ENCODE measurements around the gene LCN12. TPM values are rescaled to one million over a fixed set of nuclear protein-coding genes. Genes with fewer than 3 reads are reported as not detected.

LCN12 gene
- total RNA-seq, 1 experiment from 2014 or later = 2.1 TPM

GRCh38 chr9:136995362-136995761 lies 43.3 kb downstream of the LCN12 start:
- Histone ChIP-seq H3K4me2 (ENCODE audit: insufficient read depth, insufficient read length, low read length) (no peak overlapping the region), H3T11ph (ENCODE audit: low read length) (no peak overlapping the region)
- no peak for DNase-seq

More at GRCh38 chr9:136995362-136995761, 43.3 kb downstream of the LCN12 start:
- no peak overlapping the region for H2AFZ ChIP-seq (ENCODE audit: low read length)
- no peak overlapping the region for H4K5ac ChIP-seq (ENCODE audit: insufficient read length, low read depth, low read length)
- Mint-ChIP-seq H3K4me3 (no peak overlapping the region), H3K4me1 (peaks cover 9 to 12% of the 10 kb centered on the region in 2 experiments), H3K9me3 (peaks cover 9 to 10% of the 10 kb centered on the region in 2 experiments; a peak in 3 of 5 replicates), H3K36me3 (ENCODE audit: insufficient read depth in 1 of 3, low read depth in 3 of 3) (peaks cover 2 to 8% (median 2%) of the 10 kb centered on the region in 3 experiments; a peak in 5 of 7 replicates), H3K27ac (no peak overlapping the region), H3K27me3 (ENCODE audit: low read depth) (peaks cover 19% of the 10 kb centered on the region)
- no peak overlapping the region for H2BK12ac ChIP-seq (ENCODE audit: insufficient read length, low read depth, low read length)
- H3K27ac ChIP-seq (ENCODE audit: insufficient read length, low read depth, low read length) = no peak overlapping the region
- no peak overlapping the region for H3K9ac ChIP-seq (ENCODE audit: extremely low read depth, insufficient read length, low read length)
- no peak overlapping the region for H2BK5ac ChIP-seq (ENCODE audit: insufficient read length, low read length)
- H4K20me1 ChIP-seq (ENCODE audit: control insufficient read depth, insufficient read depth, insufficient read length) = no peaks in the 10 kb centered on the region
- H3K14ac ChIP-seq (ENCODE audit: insufficient read depth, low read length) = no peak overlapping the region
- WGBS (ENCODE audit: extremely low coverage, insufficient read length, low lambda C conversion rate) = no CpG with 5 or more reads among the region's 30 CpGs
- no peak for TF ChIP-seq CTCF (conservative IDR thresholded peaks at IDR 0.05)
- no peak overlapping the region for H3K18ac ChIP-seq (ENCODE audit: insufficient read length, low read depth, low read length)
- no peak overlapping the region for H4K8ac ChIP-seq (replicated peaks; ENCODE audit: insufficient read length, low read depth, low read length)
- H3K79me1 ChIP-seq (ENCODE audit: insufficient read depth, low read depth, low read length, poor library complexity, severe bottlenecking) = no peaks in the 10 kb centered on the region
- no peak overlapping the region for H2BK15ac ChIP-seq (ENCODE audit: low read depth, low read length)
- H3K56ac ChIP-seq (ENCODE audit: insufficient read length, low read depth, low read length) = no peak overlapping the region
- no peak overlapping the region for H4K91ac ChIP-seq (ENCODE audit: insufficient read length, low read depth, low read length)
- H3K27me3 ChIP-seq (ENCODE audit: insufficient read depth, low read length) = no peaks in the 10 kb centered on the region
- H3K23ac ChIP-seq (ENCODE audit: insufficient read length, low read depth, low read length) = no peak overlapping the region
- H3K4ac ChIP-seq (ENCODE audit: low read depth, low read length) = no peak overlapping the region
- no peak overlapping the region for H2BK20ac ChIP-seq (ENCODE audit: low read depth, low read length, poor library complexity, severe bottlenecking)
- no peaks in the 10 kb centered on the region for H3K79me2 ChIP-seq (ENCODE audit: insufficient read depth, low read length)
- no peak overlapping the region for H2AK5ac ChIP-seq (ENCODE audit: insufficient read length, low read length)
- no peaks in the 10 kb centered on the region for H3K9me3 ChIP-seq (ENCODE audit: control insufficient read depth, low read depth, low read length)
- H3K23me2 ChIP-seq (ENCODE audit: insufficient read length, low read depth, low read length, poor library complexity, severe bottlenecking) = peaks cover 6% of the 10 kb centered on the region
- no peak overlapping the region for H2BK120ac ChIP-seq (ENCODE audit: low read depth, low read length, poor library complexity, severe bottlenecking)
- no peaks in the 10 kb centered on the region for H3K4me1 ChIP-seq (ENCODE audit: insufficient read depth, low read length)
